PC-9 (cell line): ENCODE results near the gene UNC5C. TPM values are rescaled to one million over a fixed set of nuclear protein-coding genes. Genes with fewer than 3 reads are reported as not detected.

Experiments
- BruUV-seq: library from RNA; stranded (reverse); fragments of 400-500 nt; replicated peaks from 2 replicates; lab custom pipeline; 2021; lab: Mats Ljungman, UMichigan
- CTCF ChIA-PET: fragments of 300-600 bp; sonication (Branson Sonifier 250); formaldehyde crosslinking; loops from one replicate; lab custom pipeline; 2022; ENCODE audit warnings: antibody characterized with exemption; lab: Charles Lee
- POLR2A ChIA-PET: fragments of 300-600 bp; sonication (Branson Sonifier 250); formaldehyde crosslinking; loops from one replicate; lab custom pipeline; 2022; ENCODE audit warnings: antibody characterized with exemption; ENCODE audit not compliant: unreplicated experiment; lab: Charles Lee
- DNase-seq, 2 experiments: peaks; one replicate each; pipeline versions ENCODE4 v3.0.0 to v3.0.0-alpha.2; 2015 to 2022; ENCODE audit warnings: mixed read lengths in 1 of 2
- H2AFZ ChIP-seq: fragments of 200-600 bp; sonication (generic); 2 replicates; pipeline ENCODE4 v1.8.1; 2017; ENCODE audit warnings: antibody characterized with exemption
- H3F3A ChIP-seq: fragments of 200-600 bp; sonication (generic); 2 replicates; pipeline ENCODE4 v1.8.1; 2017; ENCODE audit warnings: antibody characterized with exemption, mild to moderate bottlenecking, low read depth; ENCODE audit not compliant: insufficient read depth
- H3K27ac ChIP-seq: fragments of 200-600 bp; sonication (generic); 2 replicates; pipeline ENCODE4 v1.6.1; 2016; ENCODE audit warnings: mixed run types
- H3K27me3 ChIP-seq: fragments of 200-600 bp; sonication (generic); 2 replicates; pipeline ENCODE4 v1.6.1; 2016; ENCODE audit warnings: low read depth, mixed run types; ENCODE audit not compliant: insufficient read depth
- H3K36me3 ChIP-seq: fragments of 200-600 bp; sonication (generic); 2 replicates; pipeline ENCODE4 v1.6.1; 2016; ENCODE audit warnings: low read depth, mixed run types
- H3K4me1 ChIP-seq: fragments of 200-600 bp; sonication (generic); replicated peaks from 2 replicates; pipeline ENCODE4 v1.6.1; 2016; ENCODE audit warnings: mixed run types; ENCODE audit not compliant: insufficient read depth
- H3K4me2 ChIP-seq: fragments of 200-600 bp; sonication (generic); 2 replicates; pipeline ENCODE4 v1.6.1; 2017; ENCODE audit warnings: mixed run types
- H3K4me3 ChIP-seq: fragments of 200-600 bp; sonication (generic); 2 replicates; pipeline ENCODE4 v1.6.1; 2016; ENCODE audit warnings: mixed run types
- H3K79me2 ChIP-seq: fragments of 200-600 bp; sonication (generic); 2 replicates; pipeline ENCODE4 v1.6.1; 2017; ENCODE audit warnings: low read depth, mixed run types
- H3K9me2 ChIP-seq: fragments of 200-600 bp; sonication (generic); 2 replicates; pipeline ENCODE4 v1.8.1; 2017; ENCODE audit warnings: mild to moderate bottlenecking; ENCODE audit not compliant: insufficient read depth
- H3K9me3 ChIP-seq: fragments of 200-600 bp; sonication (generic); 2 replicates; pipeline ENCODE4 v1.8.1; 2016; ENCODE audit warnings: low read depth; ENCODE audit not compliant: insufficient read depth
- H4K20me1 ChIP-seq: fragments of 200-600 bp; sonication (generic); 2 replicates; pipeline ENCODE4 v1.8.1; 2017; ENCODE audit not compliant: insufficient read depth
- EZH2 ChIP-seq: fragments of 200-600 bp; sonication (generic); IDR thresholded peaks from 2 replicates; pipeline ENCODE4 v1.8.0; 2017; ENCODE audit warnings: antibody characterized with exemption, low read depth
- intact Hi-C: fragments of 100-400 bp; cut with micrococcal nuclease; formaldehyde crosslinking; loops from one replicate; pipeline ENCODE4 v1.10.0; 2022; ENCODE audit not compliant: unreplicated experiment
- total RNA-seq: library from RNA; stranded (reverse); gene quantifications from 2 replicates; pipeline ENCODE4 v1.2.3, GENCODE V29; 2021
- TF ChIP-seq, protein P1 (sequence below): fragments of 200-600 bp; sonication (generic); conservative IDR thresholded peaks from 2 replicates; pipeline ENCODE4 v1.6.1; 2017; ENCODE audit warnings: mixed run types, antibody characterized with exemption, mild to moderate bottlenecking, moderate library complexity

The UNC5C gene
- total RNA-seq, 1 experiment from 2014 or later: not detected

DNA sequence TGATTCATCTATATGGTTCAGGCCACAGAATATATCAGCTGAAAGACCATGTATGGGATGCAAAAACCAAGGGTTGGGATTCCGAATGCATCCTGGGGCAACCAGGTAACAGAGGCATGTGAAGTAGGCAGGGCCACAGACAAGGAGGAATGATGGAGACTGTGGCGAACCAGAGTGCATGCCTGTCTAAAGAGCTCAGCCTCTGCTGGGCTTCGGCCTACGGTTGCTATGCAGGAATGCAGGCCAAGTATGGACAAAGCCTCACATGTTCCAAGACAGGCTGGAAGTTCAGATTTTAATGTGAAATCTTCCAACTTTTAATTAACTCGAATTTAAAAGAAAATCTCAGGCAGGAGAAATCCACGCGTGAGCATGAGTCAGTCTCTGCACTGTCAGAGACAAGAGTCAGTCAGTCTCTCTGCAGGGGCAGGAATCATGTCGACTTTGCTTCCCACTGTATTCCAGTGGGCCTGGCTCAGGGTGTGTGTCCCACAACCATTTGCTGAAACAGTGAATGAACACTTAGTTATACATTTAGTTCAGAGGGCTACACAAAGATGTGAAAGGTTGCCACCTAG is 344.4 kb downstream of the UNC5C start:
- no peak for DNase-seq
- Histone ChIP-seq H3K4me2 (no peak overlapping the region), H3K79me2 (no peaks in the 10 kb centered on the region), H3K9me2 (no peaks in the 10 kb centered on the region), H3K27me3 (no peaks in the 10 kb centered on the region), H2AFZ (no peak overlapping the region), H3K36me3 (no peaks in the 10 kb centered on the region), H3K4me1 (no peaks in the 10 kb centered on the region), H3K9me3 (no peaks in the 10 kb centered on the region), H3F3A (no peaks in the 10 kb centered on the region), H3K27ac (no peak overlapping the region), H3K4me3 (no peak overlapping the region), H4K20me1 (no peaks in the 10 kb centered on the region)
- TF ChIP-seq, protein P1, sequence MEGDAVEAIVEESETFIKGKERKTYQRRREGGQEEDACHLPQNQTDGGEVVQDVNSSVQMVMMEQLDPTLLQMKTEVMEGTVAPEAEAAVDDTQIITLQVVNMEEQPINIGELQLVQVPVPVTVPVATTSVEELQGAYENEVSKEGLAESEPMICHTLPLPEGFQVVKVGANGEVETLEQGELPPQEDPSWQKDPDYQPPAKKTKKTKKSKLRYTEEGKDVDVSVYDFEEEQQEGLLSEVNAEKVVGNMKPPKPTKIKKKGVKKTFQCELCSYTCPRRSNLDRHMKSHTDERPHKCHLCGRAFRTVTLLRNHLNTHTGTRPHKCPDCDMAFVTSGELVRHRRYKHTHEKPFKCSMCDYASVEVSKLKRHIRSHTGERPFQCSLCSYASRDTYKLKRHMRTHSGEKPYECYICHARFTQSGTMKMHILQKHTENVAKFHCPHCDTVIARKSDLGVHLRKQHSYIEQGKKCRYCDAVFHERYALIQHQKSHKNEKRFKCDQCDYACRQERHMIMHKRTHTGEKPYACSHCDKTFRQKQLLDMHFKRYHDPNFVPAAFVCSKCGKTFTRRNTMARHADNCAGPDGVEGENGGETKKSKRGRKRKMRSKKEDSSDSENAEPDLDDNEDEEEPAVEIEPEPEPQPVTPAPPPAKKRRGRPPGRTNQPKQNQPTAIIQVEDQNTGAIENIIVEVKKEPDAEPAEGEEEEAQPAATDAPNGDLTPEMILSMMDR: no peak
- no peak for TF ChIP-seq EZH2
- POLR2A ChIA-PET: no interaction called here
- intact Hi-C loops: no loop called here
- BruUV-seq: no TSS peak
- CTCF ChIA-PET: no interaction called here

DNA sequence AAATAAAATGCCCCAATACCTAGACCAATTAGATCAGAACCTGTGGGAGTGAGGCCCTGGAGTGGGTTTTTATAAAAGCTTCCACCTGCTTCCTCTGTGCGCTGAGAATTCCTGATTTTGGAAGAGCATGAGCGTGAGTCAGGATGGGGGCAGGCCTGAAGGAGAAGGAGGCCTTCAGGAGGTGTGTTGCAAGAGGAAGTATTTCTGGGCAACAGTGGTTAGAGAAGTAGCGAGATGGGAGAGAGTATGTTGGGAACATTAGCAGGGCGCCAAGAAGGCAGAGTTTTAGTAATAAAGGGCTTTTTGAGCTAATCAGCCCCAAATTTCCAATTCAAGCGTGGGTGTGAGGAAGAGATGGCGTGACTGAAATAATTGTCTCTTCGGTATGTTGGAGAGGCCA is 349.8 kb downstream of the UNC5C start:
- intact Hi-C loops: no loop called here
- Histone ChIP-seq H3K4me1 (no peaks in the 10 kb centered on the region), H3K79me2 (no peaks in the 10 kb centered on the region), H3K9me2 (no peaks in the 10 kb centered on the region), H2AFZ (no peak overlapping the region), H3K27me3 (no peaks in the 10 kb centered on the region), H3K4me2 (no peak overlapping the region), H4K20me1 (no peaks in the 10 kb centered on the region), H3K4me3 (no peak overlapping the region), H3K27ac (no peak overlapping the region), H3K36me3 (no peaks in the 10 kb centered on the region), H3F3A (no peaks in the 10 kb centered on the region), H3K9me3 (no peaks in the 10 kb centered on the region)
- CTCF ChIA-PET: no interaction called here
- BruUV-seq: no TSS peak
- no peak for TF ChIP-seq EZH2
- TF ChIP-seq, protein P1: no peak
- POLR2A ChIA-PET: no interaction called here
- DNase-seq: no peak

- CTCF ChIA-PET: no interaction called here
- Histone ChIP-seq H3F3A (no peaks in the 10 kb centered on the region), H3K9me2 (no peaks in the 10 kb centered on the region), H3K9me3 (no peaks in the 10 kb centered on the region), H3K27me3 (no peaks in the 10 kb centered on the region), H2AFZ (no peak overlapping the region), H4K20me1 (no peaks in the 10 kb centered on the region), H3K4me2 (no peak overlapping the region), H3K27ac (no peak overlapping the region), H3K4me1 (no peaks in the 10 kb centered on the region), H3K4me3 (no peak overlapping the region), H3K79me2 (no peaks in the 10 kb centered on the region), H3K36me3 (no peaks in the 10 kb centered on the region)
- TF ChIP-seq, protein P1: no peak
- TF ChIP-seq EZH2: no peak
- no TSS peak for BruUV-seq
- no peak for DNase-seq
- POLR2A ChIA-PET: no interaction called here
- intact Hi-C loops: no loop called here
These were observed 351.4 kb downstream of the UNC5C start for GRCh38 chr4:95197353-95197752.
